Measurements from ENCODE around the gene HOMER2.
"Not testable (repeated sequence)": the region's sequence is repeated elsewhere in the genome, so short reads cannot be mapped to it uniquely, and the experiment has no call there.

The HOMER2 gene

GRCh38 chr15:82829234-82829633 is 123.3 kb downstream of the HOMER2 start:
- no peak overlapping the region for H3K9ac ChIP-seq
- no peak overlapping the region for H3K4me3 ChIP-seq
- H3K27ac ChIP-seq = no peak overlapping the region
- TF ChIP-seq Cebpa-rat (IDR thresholded peaks at IDR 0.05) = no peak
- no peak overlapping the region for H3K4me2 ChIP-seq
- no peaks in the 10 kb centered on the region for H4K20me1 ChIP-seq
- no peaks in the 10 kb centered on the region for H3K9me3 ChIP-seq
- H3K27me3 ChIP-seq = no peaks in the 10 kb centered on the region
- peaks cover 40% of the 10 kb centered on the region for H3K4me1 ChIP-seq
- H3K36me3 ChIP-seq = peaks cover 85% of the 10 kb centered on the region

GRCh38 chr15:82828075-82828474 is 124.4 kb downstream of the HOMER2 start:
- Histone ChIP-seq H3K9ac (no peak overlapping the region), H3K27me3 (no peaks in the 10 kb centered on the region), H3K9me3 (no peaks in the 10 kb centered on the region), H3K4me1 (peaks cover 28% of the 10 kb centered on the region), H3K27ac (no peak overlapping the region), H3K4me3 (no peak overlapping the region), H3K36me3 (peaks cover 83% of the 10 kb centered on the region), H4K20me1 (no peaks in the 10 kb centered on the region), H3K4me2 (no peak overlapping the region)
- TF ChIP-seq Cebpa-rat (IDR thresholded peaks at IDR 0.05) = no peak

- no peak overlapping the region for H3K4me2 ChIP-seq
- H3K9me3 ChIP-seq = peaks cover 10% of the 10 kb centered on the region
- H3K36me3 ChIP-seq = peaks cover 87% of the 10 kb centered on the region
- no peak overlapping the region for H3K27ac ChIP-seq
- H3K27me3 ChIP-seq = no peaks in the 10 kb centered on the region
- TF ChIP-seq Cebpa-rat (IDR thresholded peaks at IDR 0.05) = no peak
- no peaks in the 10 kb centered on the region for H4K20me1 ChIP-seq
- no peak overlapping the region for H3K4me3 ChIP-seq
- no peak overlapping the region for H3K9ac ChIP-seq
- H3K4me1 ChIP-seq = no peaks in the 10 kb centered on the region
These were observed 129.5 kb downstream of the HOMER2 start for GRCh38 chr15:82823049-82823448.

GRCh38 chr15:82821851-82822250 is 130.7 kb downstream of the HOMER2 start:
- H3K4me2 ChIP-seq = not testable (repeated sequence)
- H3K9me3 ChIP-seq = peaks cover 10% of the 10 kb centered on the region

GRCh38 chr15:82821396-82821795 is 131.1 kb downstream of the HOMER2 start:
- Histone ChIP-seq H3K36me3 (peaks cover 90% of the 10 kb centered on the region), H3K9me3 (peaks cover 10% of the 10 kb centered on the region)
- H3K4me3 ChIP-seq, H3K4me2 ChIP-seq, H3K27ac ChIP-seq, H4K20me1 ChIP-seq, H3K27me3 ChIP-seq, H3K9ac ChIP-seq, H3K4me1 ChIP-seq: not testable (repeated sequence)

More at GRCh38 chr15:82821851-82822250, 130.7 kb downstream of the HOMER2 start:
- not testable (repeated sequence) for H3K27me3 ChIP-seq, H3K4me1 ChIP-seq, H3K9ac ChIP-seq, H3K27ac ChIP-seq, H4K20me1 ChIP-seq, H3K4me3 ChIP-seq
- H3K36me3 ChIP-seq = peaks cover 90% of the 10 kb centered on the region

- peaks cover 90% of the 10 kb centered on the region for H3K36me3 ChIP-seq
- TF ChIP-seq Cebpa-rat (IDR thresholded peaks at IDR 0.05) = no peak
These were observed 132.4 kb downstream of the HOMER2 start for GRCh38 chr15:82820128-82820527.

GRCh38 chr15:82812994-82813393 is 139.5 kb downstream of the HOMER2 start:
- no peak overlapping the region for H3K4me3 ChIP-seq
- H4K20me1 ChIP-seq = peaks cover 65% of the 10 kb centered on the region
- H3K27me3 ChIP-seq = no peaks in the 10 kb centered on the region
- H3K4me1 ChIP-seq = peaks cover 27% of the 10 kb centered on the region
- H3K27ac ChIP-seq = no peak overlapping the region
- H3K4me2 ChIP-seq = no peak overlapping the region
- no peak overlapping the region for H3K9ac ChIP-seq
- H3K36me3 ChIP-seq = peaks cover 53% of the 10 kb centered on the region
- no peaks in the 10 kb centered on the region for H3K9me3 ChIP-seq
- no peak for TF ChIP-seq Cebpa-rat (IDR thresholded peaks at IDR 0.05)

More at GRCh38 chr15:82820128-82820527, 132.4 kb downstream of the HOMER2 start:
- Histone ChIP-seq H3K27ac (no peak overlapping the region), H3K27me3 (no peaks in the 10 kb centered on the region), H4K20me1 (peaks cover 22% of the 10 kb centered on the region; the same call in 1 of the 2 replicates), H3K9ac (no peak overlapping the region), H3K4me3 (no peak overlapping the region), H3K4me2 (no peak overlapping the region), H3K9me3 (peaks cover 10% of the 10 kb centered on the region), H3K4me1 (no peaks in the 10 kb centered on the region)

- peak overlapping the region; percentile 91 for H3K4me3 ChIP-seq
- peak overlapping the region; percentile 93 for H3K9ac ChIP-seq
- H3K27me3 ChIP-seq = no peaks in the 10 kb centered on the region
- peaks cover 33% of the 10 kb centered on the region for H3K36me3 ChIP-seq
- no peaks in the 10 kb centered on the region for H3K9me3 ChIP-seq
- H4K20me1 ChIP-seq = peaks cover 50% of the 10 kb centered on the region
- no peak for TF ChIP-seq Cebpa-rat (IDR thresholded peaks at IDR 0.05)
- H3K27ac ChIP-seq = peak overlapping the region; percentile 94
- peaks cover 47% of the 10 kb centered on the region for H3K4me1 ChIP-seq
- H3K4me2 ChIP-seq = peak overlapping the region; percentile 79
These were observed 141.6 kb downstream of the HOMER2 start for GRCh38 chr15:82810890-82811426.

- H3K4me2 ChIP-seq = peak overlapping the region; percentile 79
- peaks cover 44% of the 10 kb centered on the region for H4K20me1 ChIP-seq
- peaks cover 54% of the 10 kb centered on the region for H3K4me1 ChIP-seq
- no peak for TF ChIP-seq Cebpa-rat (IDR thresholded peaks at IDR 0.05)
- H3K27me3 ChIP-seq = no peaks in the 10 kb centered on the region
- no peaks in the 10 kb centered on the region for H3K9me3 ChIP-seq
- H3K27ac ChIP-seq = peak overlapping the region; percentile 94
- peak overlapping the region; percentile 93 for H3K9ac ChIP-seq
- H3K36me3 ChIP-seq = peaks cover 26% of the 10 kb centered on the region
- peak overlapping the region; percentile 91 for H3K4me3 ChIP-seq
These were observed 142.2 kb downstream of the HOMER2 start for GRCh38 chr15:82810061-82810889.

- Histone ChIP-seq H3K4me2 (peak within 1 kb of the TSS; percentile 79), H3K9ac (peak within 1 kb of the TSS; percentile 93), H3K27ac (peak within 1 kb of the TSS; percentile 94), H3K4me3 (peak within 1 kb of the TSS; percentile 91), H3K36me3 (peaks cover 20% of the 10 kb centered on the region), H4K20me1 (peaks cover 43% of the 10 kb centered on the region), H3K9me3 (no peaks in the 10 kb centered on the region), H3K4me1 (peaks cover 62% of the 10 kb centered on the region), H3K27me3 (no peaks in the 10 kb centered on the region)
- TF ChIP-seq Cebpa-rat (IDR thresholded peaks at IDR 0.05) = 0 out of 2 replicates have a peak, but pooled peaks have one; percentile 30
These were observed 143.0 kb downstream of the HOMER2 start, which contains the start of gene WHAMM for GRCh38 chr15:82809308-82810060. WHAMM (plus strand) TSS chr15:82809628; CDS start chr15:82809727, 99 bp downstream.
